MM.1S (cell line): ENCODE measurements around the gene NCCRP1.

ENCODE experiments used
- DNase-seq: peaks from one replicate; pipeline ENCODE4 v3.0.0-alpha.2; 2015
- H2AFZ ChIP-seq: fragments of 300-600 bp; sonication (generic); 2 replicates; pipeline ENCODE4 v1.6.0; 2016; ENCODE audit warnings: antibody characterized with exemption, low read length
- H3F3A ChIP-seq: fragments of 300-600 bp; sonication (generic); 2 replicates; pipeline ENCODE4 v1.6.1; 2016; ENCODE audit warnings: mild to moderate bottlenecking, antibody characterized with exemption, low read length, moderate library complexity, mixed read lengths; ENCODE audit not compliant: insufficient read depth
- H3K27ac ChIP-seq: fragments of 300-600 bp; sonication (generic); 2 replicates; pipeline ENCODE4 v1.5.1; 2016; ENCODE audit warnings: mild to moderate bottlenecking, low read length
- H3K27me3 ChIP-seq: fragments of 300-600 bp; sonication (generic); replicated peaks from 2 replicates; pipeline ENCODE4 v1.6.0; 2016; ENCODE audit warnings: low read length; ENCODE audit not compliant: insufficient read depth
- H3K36me3 ChIP-seq: fragments of 300-600 bp; sonication (generic); replicated peaks from 2 replicates; pipeline ENCODE4 v1.6.1; 2016; ENCODE audit warnings: mild to moderate bottlenecking, low read length, mixed read lengths; ENCODE audit not compliant: insufficient read depth
- H3K4me1 ChIP-seq: fragments of 300-600 bp; sonication (generic); 2 replicates; pipeline ENCODE4 v1.6.1; 2016; ENCODE audit warnings: low read length, mixed read lengths
- H3K4me2 ChIP-seq: fragments of 300-600 bp; sonication (generic); 2 replicates; pipeline ENCODE4 v1.6.0; 2016; ENCODE audit warnings: low read depth, low read length
- H3K4me3 ChIP-seq: fragments of 300-600 bp; sonication (generic); 2 replicates; pipeline ENCODE4 v1.5.1; 2016; ENCODE audit warnings: low read length, mixed read lengths
- H3K79me2 ChIP-seq: fragments of 300-600 bp; sonication (generic); 2 replicates; pipeline ENCODE4 v1.6.1; 2016; ENCODE audit warnings: mixed run types, low read length, mixed read lengths
- H3K9ac ChIP-seq: fragments of 300-600 bp; sonication (generic); 2 replicates; pipeline ENCODE4 v1.6.1; 2016; ENCODE audit warnings: low read length, mixed read lengths
- H3K9me2 ChIP-seq: fragments of 300-600 bp; sonication (generic); replicated peaks from 2 replicates; pipeline ENCODE4 v1.6.1; 2016; ENCODE audit warnings: mild to moderate bottlenecking, low read length, mixed read lengths; ENCODE audit not compliant: insufficient read depth
- H3K9me3 ChIP-seq: fragments of 300-600 bp; sonication (generic); replicated peaks from 2 replicates; pipeline ENCODE4 v1.6.1; 2016; ENCODE audit warnings: mild to moderate bottlenecking, low read length, mixed read lengths; ENCODE audit not compliant: insufficient read depth
- H4K20me1 ChIP-seq: fragments of 300-600 bp; sonication (generic); 2 replicates; pipeline ENCODE4 v1.6.1; 2016; ENCODE audit warnings: mild to moderate bottlenecking, low read length, moderate library complexity, mixed read lengths; ENCODE audit not compliant: insufficient read depth
- CTCF ChIP-seq: fragments of 300-600 bp; sonication (generic); IDR thresholded peaks from 2 replicates; pipeline ENCODE4 v1.5.1; 2016; ENCODE audit warnings: antibody characterized with exemption, low read length, mixed read lengths
- EZH2 ChIP-seq: fragments of 300-600 bp; sonication (generic); optimal IDR thresholded peaks from 2 replicates; pipeline ENCODE3; 2017; ENCODE audit warnings: low read depth, mild to moderate bottlenecking, antibody characterized with exemption, low read length, mixed read lengths
- EZH2phosphoT487 ChIP-seq: fragments of 300-600 bp; sonication (generic); IDR thresholded peaks from 2 replicates; pipeline ENCODE4 v1.6.1; 2018; ENCODE audit warnings: antibody characterized with exemption, low read length

Gene NCCRP1

GRCh38 chr19:39187552-39187943, 9.2 kb upstream of the NCCRP1 start:
- Histone ChIP-seq H3K9ac (no peak overlapping the region), H3K79me2 (no peaks in the 10 kb centered on the region), H3K27me3 (peaks cover 11% of the 10 kb centered on the region; the same call in 1 of the 2 replicates), H3K9me2 (no peaks in the 10 kb centered on the region), H3K36me3 (no peaks in the 10 kb centered on the region), H3F3A (no peaks in the 10 kb centered on the region), H3K4me3 (no peak overlapping the region), H3K27ac (no peak overlapping the region), H2AFZ (no peak overlapping the region), H3K4me1 (no peaks in the 10 kb centered on the region), H4K20me1 (no peaks in the 10 kb centered on the region), H3K9me3 (no peaks in the 10 kb centered on the region), H3K4me2 (no peak overlapping the region)
- TF ChIP-seq CTCF (no peak), EZH2phosphoT487 (no peak), EZH2 (no peak)
- no peak for DNase-seq

GRCh38 chr19:39188960-39189359, 7.8 kb upstream of the NCCRP1 start:
- Histone ChIP-seq H3K9ac (no peak overlapping the region), H3K27ac (no peak overlapping the region), H2AFZ (no peak overlapping the region), H3K4me3 (no peak overlapping the region), H3K4me2 (no peak overlapping the region), H3K4me1 (no peaks in the 10 kb centered on the region), H3K9me3 (no peaks in the 10 kb centered on the region), H3K27me3 (peaks cover 18% of the 10 kb centered on the region), H3K36me3 (no peaks in the 10 kb centered on the region), H3K79me2 (no peaks in the 10 kb centered on the region), H4K20me1 (no peaks in the 10 kb centered on the region), H3F3A (no peaks in the 10 kb centered on the region), H3K9me2 (no peaks in the 10 kb centered on the region)
- TF ChIP-seq EZH2phosphoT487 (no peak), EZH2 (no peak), CTCF (no peak)
- no peak for DNase-seq

- H3K4me2 ChIP-seq = no peak overlapping the region
- TF ChIP-seq EZH2 (no peak), CTCF (no peak), EZH2phosphoT487 (no peak)
- no peaks in the 10 kb centered on the region for H3K9me3 ChIP-seq
- no peak for DNase-seq
- no peaks in the 10 kb centered on the region for H3K36me3 ChIP-seq
- H3K9me2 ChIP-seq = no peaks in the 10 kb centered on the region
- no peak overlapping the region for H3K4me3 ChIP-seq
- no peaks in the 10 kb centered on the region for H3K4me1 ChIP-seq
- no peaks in the 10 kb centered on the region for H3F3A ChIP-seq
- no peak overlapping the region for H2AFZ ChIP-seq
- H3K27me3 ChIP-seq = peaks cover 32% of the 10 kb centered on the region
- no peak overlapping the region for H3K9ac ChIP-seq
- no peaks in the 10 kb centered on the region for H4K20me1 ChIP-seq
- H3K27ac ChIP-seq = no peak overlapping the region
- no peaks in the 10 kb centered on the region for H3K79me2 ChIP-seq
Observed at GRCh38 chr19:39190768-39191167, 6.0 kb upstream of the NCCRP1 start.
